HG03442 (cell line): Measurements from ENCODE around the gene CDC16.
A peak's percentile ranks its signal among the peaks of the same experiment; 100 is the strongest.
"Not testable (repeated sequence)": the region's sequence is repeated elsewhere in the genome, so short reads cannot be mapped to it uniquely, and the experiment has no call there.

Experiments
- ATAC-seq: cut with Tn5 transposase; IDR thresholded peaks from one replicate; pipeline ENCODE4 v1.9.1; 2021; ENCODE audit warnings: mild to moderate bottlenecking, moderate library complexity; ENCODE audit not compliant: unreplicated experiment

Gene CDC16

GRCh38 chr13:114234645-114235421 is at the start of gene CDC16:
TSS of gene CDC16 (plus strand) at chr13:114234897. CDS start at chr13:114235085, 188 bp downstream.
- peak; percentile 86 for ATAC-seq

- no peak for ATAC-seq
Measured at GRCh38 chr13:114185182-114185971, 49.3 kb upstream of the CDC16 start.

GRCh38 chr13:114194853-114195252 is 39.8 kb upstream of the CDC16 start:
- ATAC-seq, result no peak

- no peak for ATAC-seq
Measured at GRCh38 chr13:114196629-114197028, 38.1 kb upstream of the CDC16 start.

- ATAC-seq, result no peak
Measured at GRCh38 chr13:114198556-114198955, 36.1 kb upstream of the CDC16 start.

GRCh38 chr13:114199526-114199925 is 35.2 kb upstream of the CDC16 start:
- ATAC-seq, result not testable (repeated sequence)

- ATAC-seq, result no peak
Measured at GRCh38 chr13:114199954-114200353, 34.7 kb upstream of the CDC16 start.

GRCh38 chr13:114200399-114200911 is 34.2 kb upstream of the CDC16 start:
- no peak for ATAC-seq

- ATAC-seq, result no peak
Measured at GRCh38 chr13:114202581-114202980, 32.1 kb upstream of the CDC16 start.

- no peak for ATAC-seq
Measured at GRCh38 chr13:114203536-114203935, 31.2 kb upstream of the CDC16 start.

- ATAC-seq, result no peak
Measured at GRCh38 chr13:114204894-114205293, 29.8 kb upstream of the CDC16 start.

GRCh38 chr13:114208134-114208533 is 26.6 kb upstream of the CDC16 start:
- ATAC-seq, result no peak

GRCh38 chr13:114211446-114212157 is 23.1 kb upstream of the CDC16 start:
- ATAC-seq, result no peak

- no peak for ATAC-seq
Measured at GRCh38 chr13:114212158-114212495, 22.6 kb upstream of the CDC16 start.

GRCh38 chr13:114213980-114214379 is 20.7 kb upstream of the CDC16 start:
- no peak for ATAC-seq

GRCh38 chr13:114219392-114219791 is 15.3 kb upstream of the CDC16 start:
- no peak for ATAC-seq

GRCh38 chr13:114222461-114222968 is 12.2 kb upstream of the CDC16 start:
- no peak for ATAC-seq

- ATAC-seq, result no peak
Measured at GRCh38 chr13:114224201-114224600, 10.5 kb upstream of the CDC16 start.

GRCh38 chr13:114225610-114226009 is 9.1 kb upstream of the CDC16 start:
- no peak for ATAC-seq

- no peak for ATAC-seq
Measured at GRCh38 chr13:114226088-114226487, 8.6 kb upstream of the CDC16 start.

- ATAC-seq, result peak; percentile 70
Measured at GRCh38 chr13:114226699-114227323, 7.9 kb upstream of the CDC16 start.
